Measurements from ENCODE around the gene LMF1. TPM values are rescaled to one million over a fixed set of nuclear protein-coding genes. Genes with fewer than 3 reads are reported as not detected.
"Not testable (repeated sequence)": the region's sequence is repeated elsewhere in the genome, so short reads cannot be mapped to it uniquely, and the experiment has no call there.

Gene LMF1
- total RNA-seq, 6 experiments from 2014 or later, result 10.9 to 20.0 (median 13.8) TPM

- TF ChIP-seq POLR2A (IDR thresholded peaks at IDR 0.05), result no peak
- TF ChIP-seq, protein P1, sequence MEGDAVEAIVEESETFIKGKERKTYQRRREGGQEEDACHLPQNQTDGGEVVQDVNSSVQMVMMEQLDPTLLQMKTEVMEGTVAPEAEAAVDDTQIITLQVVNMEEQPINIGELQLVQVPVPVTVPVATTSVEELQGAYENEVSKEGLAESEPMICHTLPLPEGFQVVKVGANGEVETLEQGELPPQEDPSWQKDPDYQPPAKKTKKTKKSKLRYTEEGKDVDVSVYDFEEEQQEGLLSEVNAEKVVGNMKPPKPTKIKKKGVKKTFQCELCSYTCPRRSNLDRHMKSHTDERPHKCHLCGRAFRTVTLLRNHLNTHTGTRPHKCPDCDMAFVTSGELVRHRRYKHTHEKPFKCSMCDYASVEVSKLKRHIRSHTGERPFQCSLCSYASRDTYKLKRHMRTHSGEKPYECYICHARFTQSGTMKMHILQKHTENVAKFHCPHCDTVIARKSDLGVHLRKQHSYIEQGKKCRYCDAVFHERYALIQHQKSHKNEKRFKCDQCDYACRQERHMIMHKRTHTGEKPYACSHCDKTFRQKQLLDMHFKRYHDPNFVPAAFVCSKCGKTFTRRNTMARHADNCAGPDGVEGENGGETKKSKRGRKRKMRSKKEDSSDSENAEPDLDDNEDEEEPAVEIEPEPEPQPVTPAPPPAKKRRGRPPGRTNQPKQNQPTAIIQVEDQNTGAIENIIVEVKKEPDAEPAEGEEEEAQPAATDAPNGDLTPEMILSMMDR (IDR thresholded peaks at IDR 0.05), result no peak
- Histone ChIP-seq H3K4me3 (no peak overlapping the region), H3K27me3 (no peaks in the 10 kb centered on the region), H3K4me1 (no peaks in the 10 kb centered on the region), H3K9me3 (peaks cover 0 to 6% (median 0%) of the 10 kb centered on the region in 4 donors), H3K27ac (no peak overlapping the region), H3K36me3 (no peaks in the 10 kb centered on the region)
- ATAC-seq, result no peak
- peak in 2 of 3 donors; percentile 10 to 44 for DNase-seq
- 91% methylated on average over 8 of the region's 20 CpGs for WGBS (ENCODE audit: insufficient coverage, low coverage, low lambda C conversion rate, missing lambda C conversion rate)
- intact Hi-C loops (cut with DNase I), result no loop called here
Observed at GRCh38 chr16:886084-886543, 84.7 kb downstream of the LMF1 start.

GRCh38 chr16:885391-885790 is 85.4 kb downstream of the LMF1 start:
- H3K27ac ChIP-seq, result no peak overlapping the region
- WGBS (ENCODE audit: insufficient coverage, low coverage, low lambda C conversion rate, missing lambda C conversion rate), result 82% methylated on average over 10 of the region's 11 CpGs
- intact Hi-C loops (cut with DNase I), result no loop called here
- peaks cover 0 to 6% (median 0%) of the 10 kb centered on the region in 4 donors for H3K9me3 ChIP-seq
- H3K4me3 ChIP-seq, result no peak overlapping the region
- H3K4me1 ChIP-seq, result no peaks in the 10 kb centered on the region
- no peaks in the 10 kb centered on the region for H3K27me3 ChIP-seq
- ATAC-seq, result no peak
- DNase-seq, result no peak
- no peaks in the 10 kb centered on the region for H3K36me3 ChIP-seq
- TF ChIP-seq, protein P1 (IDR thresholded peaks at IDR 0.05), result no peak
- TF ChIP-seq POLR2A (IDR thresholded peaks at IDR 0.05), result no peak

DNA sequence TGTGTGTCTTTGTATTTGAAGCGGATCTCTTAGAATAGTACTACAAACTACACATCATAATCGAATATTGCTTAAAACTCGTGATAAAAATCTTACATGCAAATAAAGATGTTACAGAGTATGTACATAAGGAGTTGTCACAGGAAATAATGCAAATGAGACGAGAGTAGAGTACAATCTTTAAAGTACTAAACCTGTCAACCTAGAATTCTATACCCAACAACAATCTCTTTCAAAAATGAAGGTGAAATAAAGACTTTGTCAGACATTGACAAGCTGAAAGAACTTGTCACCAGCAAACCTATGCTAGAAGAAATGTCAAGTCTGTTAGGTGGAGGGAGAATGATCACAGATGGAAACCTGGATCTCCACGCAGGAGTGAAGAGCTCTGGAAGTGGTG is 86.6 kb downstream of the LMF1 start:
- TF ChIP-seq POLR2A (IDR thresholded peaks at IDR 0.05), result no peak
- TF ChIP-seq, protein P1 (IDR thresholded peaks at IDR 0.05), result no peak
- WGBS (ENCODE audit: insufficient coverage, low coverage, low lambda C conversion rate, missing lambda C conversion rate), result 84% methylated on average over 5 of the region's 5 CpGs
- no peaks in the 10 kb centered on the region for H3K4me1 ChIP-seq
- H3K27me3 ChIP-seq, result no peaks in the 10 kb centered on the region
- H3K4me3 ChIP-seq, result no peak overlapping the region
- intact Hi-C loops (cut with DNase I), result no loop called here
- no peaks in the 10 kb centered on the region for H3K36me3 ChIP-seq
- no peak for DNase-seq
- H3K9me3 ChIP-seq, result peaks cover 0 to 6% (median 0%) of the 10 kb centered on the region in 4 donors
- no peak for ATAC-seq
- H3K27ac ChIP-seq, result no peak overlapping the region

DNA sequence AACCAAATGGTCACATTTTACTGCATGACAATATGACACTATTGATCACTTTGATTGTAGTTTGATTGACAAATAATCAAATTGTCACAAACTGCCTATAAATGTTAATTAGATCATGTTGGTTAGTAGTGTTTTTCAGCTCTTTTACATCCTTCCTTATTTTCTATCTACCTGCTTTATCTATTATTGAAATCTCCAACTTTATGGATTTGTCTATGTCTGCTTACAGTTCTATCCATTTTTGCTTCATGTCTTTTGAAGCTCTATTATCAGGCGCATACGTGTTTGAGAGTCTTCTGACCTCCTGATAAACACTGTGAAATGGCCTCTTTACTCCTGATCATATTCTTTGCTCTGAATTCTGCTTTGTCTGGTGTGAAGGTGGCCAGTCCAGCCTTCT is 87.0 kb downstream of the LMF1 start:
- DNase-seq, result no peak
- WGBS (ENCODE audit: insufficient coverage, low coverage, low lambda C conversion rate, missing lambda C conversion rate), result 100% methylated on average over 2 of the region's 2 CpGs
- Histone ChIP-seq H3K27me3 (no peaks in the 10 kb centered on the region), H3K9me3 (peaks cover 0 to 6% (median 0%) of the 10 kb centered on the region in 4 donors), H3K4me3 (no peak overlapping the region), H3K27ac (no peak overlapping the region), H3K36me3 (no peaks in the 10 kb centered on the region), H3K4me1 (no peaks in the 10 kb centered on the region)
- no peak for TF ChIP-seq POLR2A (IDR thresholded peaks at IDR 0.05)
- TF ChIP-seq, protein P1 (IDR thresholded peaks at IDR 0.05), result no peak
- intact Hi-C loops (cut with DNase I), result no loop called here
- no peak for ATAC-seq

GRCh38 chr16:883340-883739 is 87.4 kb downstream of the LMF1 start:
- Histone ChIP-seq H3K9me3 (peaks cover 0 to 6% (median 0%) of the 10 kb centered on the region in 4 donors), H3K4me1 (no peaks in the 10 kb centered on the region), H3K4me3 (no peak overlapping the region), H3K36me3 (no peaks in the 10 kb centered on the region), H3K27me3 (no peaks in the 10 kb centered on the region), H3K27ac (no peak overlapping the region)
- 89% methylated on average over 3 of the region's 3 CpGs for WGBS (ENCODE audit: insufficient coverage, low coverage, low lambda C conversion rate, missing lambda C conversion rate)
- intact Hi-C loops (cut with DNase I), result no loop called here
- no peak for TF ChIP-seq POLR2A (IDR thresholded peaks at IDR 0.05)
- TF ChIP-seq, protein P1 (IDR thresholded peaks at IDR 0.05), result no peak
- DNase-seq (no peak), ATAC-seq (no peak)

DNA sequence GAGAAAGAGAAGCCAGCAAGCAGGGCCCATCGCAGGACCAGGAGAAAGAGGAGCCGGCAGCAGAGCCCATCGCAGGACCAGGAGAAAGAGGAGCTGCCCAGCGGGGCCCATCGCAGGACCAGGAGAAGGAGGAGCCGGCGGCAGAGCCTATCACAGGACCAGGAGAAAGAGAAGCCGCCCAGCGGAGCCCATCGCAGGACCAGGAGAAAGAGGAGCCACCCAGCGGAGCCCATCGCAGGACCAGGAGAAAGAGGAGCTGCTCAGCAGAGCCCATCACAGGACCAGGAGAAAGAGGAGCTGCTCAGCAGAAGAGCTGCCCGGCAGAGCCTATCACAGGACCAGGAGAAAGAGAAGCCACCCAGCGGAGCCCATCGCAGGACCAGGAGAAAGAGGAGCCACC is 88.1 kb downstream of the LMF1 start:
- H3K27me3 ChIP-seq; H3K4me3 ChIP-seq; ATAC-seq; intact Hi-C loops (cut with DNase I); H3K4me1 ChIP-seq; H3K27ac ChIP-seq; H3K36me3 ChIP-seq; H3K9me3 ChIP-seq: not testable (repeated sequence)
- 93% methylated on average over 9 of the region's 15 CpGs for WGBS (ENCODE audit: insufficient coverage, low coverage, low lambda C conversion rate, missing lambda C conversion rate)
- peak in 1 of 3 donors; percentile 21 for DNase-seq
